IMR-90 (cell line): ENCODE data around the gene UBE3C. TPM values are rescaled to one million over a fixed set of nuclear protein-coding genes. Genes with fewer than 3 reads are reported as not detected.

Source experiments
- ATAC-seq: fragments of 200-7000 bp; cut with Tn5 transposase; 2 replicates; pipeline ENCODE4 v1.9.1; 2020; ENCODE audit warnings: low read depth, mild to moderate bottlenecking, moderate library complexity
- BruUV-seq: library from RNA; stranded (reverse); fragments of 400-500 nt; replicated peaks from 2 replicates; lab custom pipeline; 2021; lab: Mats Ljungman, UMichigan
- CTCF ChIA-PET: fragments of 300-600 bp; formaldehyde crosslinking; extraction: SDS; loops from one replicate; lab custom pipeline; 2021; ENCODE audit warnings: antibody characterized with exemption; lab: Yijun Ruan, JAX
- POLR2A ChIA-PET: fragments of 300-600 bp; sonication (Branson Sonifier 250); formaldehyde crosslinking; loops from one replicate; lab custom pipeline; 2022; ENCODE audit warnings: antibody characterized with exemption; ENCODE audit not compliant: unreplicated experiment; lab: Charles Lee
- DNase-seq: peaks from one replicate; pipeline ENCODE4 v3.0.0; 2013
- H2AFZ ChIP-seq: replicated peaks from 2 replicates; pipeline ENCODE3; 2013; ENCODE audit warnings: low read length, mild to moderate bottlenecking; ENCODE audit not compliant: poor library complexity
- H2AK5ac ChIP-seq: 2 replicates; pipeline ENCODE4 v1.6.1; 2013; ENCODE audit warnings: low read depth, low read length, inconsistent platforms
- H2AK9ac ChIP-seq: replicated peaks from 2 replicates; pipeline ENCODE3; 2013; ENCODE audit warnings: mild to moderate bottlenecking, low read depth, low read length, moderate library complexity; ENCODE audit not compliant: poor library complexity
- H2BK120ac ChIP-seq: 2 replicates; pipeline ENCODE4 v1.6.1; 2013; ENCODE audit warnings: low read depth, low read length, inconsistent platforms
- H2BK15ac ChIP-seq: 3 replicates; pipeline ENCODE4 v1.6.1; 2013; ENCODE audit warnings: low read depth, low read length, inconsistent platforms
- H2BK20ac ChIP-seq: 2 replicates; pipeline ENCODE4 v1.6.1; 2013; ENCODE audit warnings: low read depth, mild to moderate bottlenecking, inconsistent platforms, low read length, moderate library complexity
- H2BK5ac ChIP-seq: 2 replicates; pipeline ENCODE4 v1.6.1; 2013; ENCODE audit warnings: mild to moderate bottlenecking, low read depth, low read length, inconsistent platforms; ENCODE audit not compliant: poor library complexity, severe bottlenecking
- H3K14ac ChIP-seq: replicated peaks from 2 replicates; pipeline ENCODE4 v1.6.1; 2013; ENCODE audit warnings: low read depth, low read length, inconsistent platforms
- H3K18ac ChIP-seq: 2 replicates; pipeline ENCODE4 v1.6.1; 2013; ENCODE audit warnings: low read depth, low read length, control low read depth
- H3K23ac ChIP-seq: 2 replicates; pipeline ENCODE4 v1.6.1; 2013; ENCODE audit warnings: low read depth, low read length, inconsistent platforms
- H3K27ac ChIP-seq: 2 replicates; pipeline ENCODE4 v1.5.1; 2013; ENCODE audit warnings: mild to moderate bottlenecking, control low read depth, low read length; ENCODE audit not compliant: insufficient read depth
- H3K27me3 ChIP-seq: 2 replicates; pipeline ENCODE4 v1.6.1; 2013; ENCODE audit warnings: low read length; ENCODE audit not compliant: control insufficient read depth, insufficient read depth
- H3K36me3 ChIP-seq: 2 replicates; pipeline ENCODE4 v1.6.1; 2013; ENCODE audit warnings: low read length, mixed read lengths; ENCODE audit not compliant: control insufficient read depth, insufficient read depth
- H3K4ac ChIP-seq: 2 replicates; pipeline ENCODE4 v1.6.1; 2013; ENCODE audit warnings: low read depth, low read length, inconsistent platforms
- H3K4me1 ChIP-seq: 2 replicates; pipeline ENCODE4 v1.6.1; 2013; ENCODE audit warnings: low read length, mixed read lengths; ENCODE audit not compliant: control insufficient read depth, insufficient read depth
- H3K4me2 ChIP-seq: 2 replicates; pipeline ENCODE4 v1.6.1; 2013; ENCODE audit warnings: low read depth, mild to moderate bottlenecking, control low read depth, low read length, moderate library complexity
- H3K4me3 ChIP-seq: 2 replicates; pipeline ENCODE4 v1.5.1; 2013; ENCODE audit warnings: low read depth, mild to moderate bottlenecking, control low read depth, low read length, moderate library complexity; ENCODE audit not compliant: insufficient read depth
- H3K56ac ChIP-seq: 2 replicates; pipeline ENCODE4 v1.6.1; 2013; ENCODE audit warnings: low read length, inconsistent platforms; ENCODE audit not compliant: insufficient read depth; ENCODE audit errors: extremely low read depth
- H3K79me1 ChIP-seq, 2 experiments: 2 replicates each; pipeline ENCODE4 v1.6.1; 2013; ENCODE audit warnings: low read length in 2 of 2, inconsistent platforms in 1 of 2, low read depth in 1 of 2
- H3K9ac ChIP-seq: 2 replicates; pipeline ENCODE4 v1.6.1; 2013; ENCODE audit warnings: low read depth, low read length, control low read depth
- H3K9me1 ChIP-seq: 2 replicates; pipeline ENCODE4 v1.6.1; 2013; ENCODE audit warnings: low read length, inconsistent platforms; ENCODE audit not compliant: insufficient read depth
- H3K9me3 ChIP-seq: 2 replicates; pipeline ENCODE4 v1.6.1; 2013; ENCODE audit warnings: low read length; ENCODE audit not compliant: control insufficient read depth, insufficient read depth
- H4K20me1 ChIP-seq: 2 replicates; pipeline ENCODE4 v1.6.1; 2013; ENCODE audit warnings: low read length, inconsistent platforms; ENCODE audit not compliant: insufficient read depth
- H4K5ac ChIP-seq: 2 replicates; pipeline ENCODE4 v1.6.1; 2013; ENCODE audit warnings: mild to moderate bottlenecking, low read depth, low read length, control low read depth
- H4K8ac ChIP-seq, 2 experiments: 2 replicates each; pipeline ENCODE4 v1.6.1; 2013; ENCODE audit warnings: low read depth in 2 of 2, low read length in 2 of 2, control low read depth in 1 of 2, inconsistent platforms in 1 of 2
- H4K91ac ChIP-seq: 2 replicates; pipeline ENCODE4 v1.6.1; 2013; ENCODE audit warnings: low read depth, low read length, inconsistent platforms; ENCODE audit not compliant: insufficient read depth
- BHLHE40 ChIP-seq: fragments of 150-350 bp; IDR thresholded peaks from 2 replicates; pipeline ENCODE4 v1.6.1; 2016; ENCODE audit warnings: mild to moderate bottlenecking, low read depth, low read length
- CEBPB ChIP-seq: IDR thresholded peaks from 2 replicates; pipeline ENCODE4 v1.6.1; 2012; ENCODE audit warnings: low read depth, low read length, improper control_type of control experiment
- FOS ChIP-seq: fragments of 150-350 bp; IDR thresholded peaks from 2 replicates; pipeline ENCODE4 v1.6.1; 2016; ENCODE audit warnings: low read depth, low read length
- MAFK ChIP-seq: IDR thresholded peaks from 2 replicates; pipeline ENCODE4 v1.6.1; 2012; ENCODE audit warnings: low read depth, low read length, improper control_type of control experiment
- MAZ ChIP-seq: IDR thresholded peaks from 2 replicates; pipeline ENCODE4 v1.6.1; 2012; ENCODE audit warnings: low read depth, mild to moderate bottlenecking, low read length, improper control_type of control experiment, moderate library complexity, borderline replicate concordance
- MXI1 ChIP-seq: IDR thresholded peaks from 2 replicates; pipeline ENCODE4 v1.6.1; 2012; ENCODE audit warnings: low read depth, mild to moderate bottlenecking, low read length, moderate library complexity, borderline replicate concordance
- NFE2L2 ChIP-seq: fragments of 150-350 bp; IDR thresholded peaks from 2 replicates; pipeline ENCODE4 v1.6.1; 2016; ENCODE audit warnings: low read depth, mild to moderate bottlenecking, low read length
- POLR2A ChIP-seq: IDR thresholded peaks from 2 replicates; pipeline ENCODE4 v1.6.1; 2012; ENCODE audit warnings: mild to moderate bottlenecking, low read depth, low read length
- RAD21 ChIP-seq: IDR thresholded peaks from 2 replicates; pipeline ENCODE4 v1.6.1; 2012; ENCODE audit warnings: low read length, improper control_type of control experiment
- RCOR1 ChIP-seq: IDR thresholded peaks from 2 replicates; pipeline ENCODE4 v1.6.1; 2012; ENCODE audit warnings: mild to moderate bottlenecking, low read length, improper control_type of control experiment; ENCODE audit not compliant: insufficient replicate concordance
- RFX5 ChIP-seq: IDR thresholded peaks from 2 replicates; pipeline ENCODE4 v1.8.0; 2012; ENCODE audit warnings: low read depth, mild to moderate bottlenecking, low read length, moderate library complexity
- WGBS, 2 experiments: methylation state at CpG; one replicate each; pipeline versions ENCODE4 v1.1.5 to v1.1.7; 2013; ENCODE audit warnings: missing lambda C conversion rate in 2 of 2; ENCODE audit not compliant: insufficient read length in 1 of 2; ENCODE audit errors: extremely low coverage in 2 of 2; 5-methylcytosine and 5-hydroxymethylcytosine counted together
- dilution Hi-C: fragments of 300-500 bp; cut with HindIII; formaldehyde crosslinking; loops from one replicate; pipeline ENCODE4 v1.14.3; 2018; ENCODE audit warnings: low sequenced_read_pairs; ENCODE audit not compliant: unreplicated experiment
- in situ Hi-C: fragments of 300-500 bp; cut with MboI; formaldehyde crosslinking; loops from 3 replicates; pipeline ENCODE4 v1.14.3; 2019; ENCODE audit warnings: low sequenced_read_pairs, inconsistent platforms, mixed read lengths
- intact Hi-C: fragments of 100-400 bp; cut with micrococcal nuclease; formaldehyde crosslinking; loops from 2 replicates; pipeline ENCODE4 v1.10.0; 2022
- polyA plus RNA-seq, 3 experiments: library from polyadenylated mRNA; depleted of rRNA; stranded (reverse); fragments of >200 nt; gene quantifications; 2 replicates each; pipeline ENCODE4 v1.2.3, GENCODE V29; 2012; ENCODE audit warnings: low replicate concordance in 1 of 3
- total RNA-seq: library from RNA; depleted of rRNA; stranded (reverse); fragments of >200 nt; gene quantifications from 2 replicates; pipeline ENCODE4 v1.2.3, GENCODE V29; 2012
- TF ChIP-seq, protein P1 (sequence below): conservative IDR thresholded peaks from 2 replicates; pipeline ENCODE4 v1.5.1; 2012; ENCODE audit warnings: mild to moderate bottlenecking, low read depth, low read length, improper control_type of control experiment
- TF ChIP-seq, protein P2 (sequence below): fragments of 150-350 bp; IDR thresholded peaks from 2 replicates; pipeline ENCODE4 v1.6.1; 2017; ENCODE audit warnings: mild to moderate bottlenecking, antibody characterized with exemption, low read length, low read depth
- TF ChIP-seq, protein P3 (sequence below): fragments of 150-350 bp; IDR thresholded peaks from 2 replicates; pipeline ENCODE4 v1.6.1; 2016; ENCODE audit warnings: low read depth, mild to moderate bottlenecking, low read length, moderate library complexity, borderline replicate concordance

The UBE3C gene
- total and polyA plus RNA-seq, 2 of the 4 experiments (the other 2 are of a cell fraction), result 43.0 to 60.6 TPM

DNA sequence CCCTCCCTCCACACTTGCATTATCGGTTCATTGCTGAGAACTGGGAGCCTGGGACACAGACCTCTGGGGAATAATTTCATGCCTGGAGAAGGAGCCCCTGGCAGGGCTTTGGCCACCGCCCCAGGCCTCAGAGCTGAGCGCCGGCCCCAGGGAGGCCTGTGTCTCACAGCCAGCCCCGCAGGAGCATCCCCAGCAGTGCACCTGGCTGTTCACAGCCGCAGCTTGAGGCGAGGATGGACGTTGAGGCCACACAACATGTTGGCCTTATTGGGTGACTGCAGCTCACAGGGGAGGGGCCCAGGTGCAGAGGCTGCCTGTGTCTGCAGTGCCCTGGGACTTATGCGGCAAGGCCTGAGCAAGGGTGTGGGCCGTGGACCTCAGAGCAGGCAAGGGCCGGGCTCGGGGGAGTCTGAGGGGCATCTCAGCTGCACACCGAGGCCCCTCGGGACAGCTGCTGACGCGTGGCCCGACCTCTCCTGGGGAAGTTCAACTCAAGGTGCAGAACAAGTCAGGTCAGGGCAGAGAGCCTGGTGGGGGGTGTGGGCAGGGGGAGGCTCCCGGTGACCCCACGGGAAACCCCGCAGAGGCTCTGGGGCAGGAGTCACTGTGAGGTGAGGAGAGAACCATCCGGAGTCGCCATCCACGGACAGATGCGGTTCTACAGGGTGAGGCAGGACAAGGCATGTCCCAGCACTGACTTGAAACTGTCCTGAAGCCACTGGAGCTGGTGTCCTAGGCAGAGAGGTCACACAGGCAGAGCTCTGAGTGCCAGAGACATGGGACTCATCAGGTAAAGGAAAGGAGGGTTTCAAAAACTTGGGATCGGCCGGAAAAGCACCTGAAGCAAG, 13.1 kb upstream of the UBE3C start:
- intact Hi-C loops, result no loop called here
- POLR2A ChIA-PET, result no interaction called here
- Histone ChIP-seq H4K20me1 (no peaks in the 10 kb centered on the region), H3K27ac (no peak overlapping the region), H3K4me3 (no peak overlapping the region), H3K36me3 (no peaks in the 10 kb centered on the region), H2AK5ac (no peak overlapping the region), H2AFZ (peak overlapping the region; percentile 73), H3K23ac (no peak overlapping the region), H3K9ac (no peak overlapping the region), H3K56ac (no peak overlapping the region), H3K9me1 (no peaks in the 10 kb centered on the region), H4K8ac (peak overlapping the region in 1 of 2 experiments; percentile 50; a peak in 1 of 4 replicates), H3K14ac (no peak overlapping the region), H2AK9ac (peak overlapping the region; percentile 25), H2BK20ac (no peak overlapping the region), H2BK120ac (no peak overlapping the region), H3K27me3 (no peaks in the 10 kb centered on the region; the same call in 1 of the 2 replicates), H2BK5ac (no peak overlapping the region), H4K5ac (no peak overlapping the region; the same call in 1 of the 2 replicates), H3K9me3 (no peaks in the 10 kb centered on the region), H3K79me1 (no peaks in the 10 kb centered on the region), H3K4me2 (no peak overlapping the region), H2BK15ac (no peak overlapping the region), H3K4me1 (no peaks in the 10 kb centered on the region; the same call in 1 of the 2 replicates), H3K4ac (no peak overlapping the region), H4K91ac (no peak overlapping the region), H3K18ac (no peak overlapping the region)
- ATAC-seq (0 out of 2 replicates have a peak, but pooled peaks have one; percentile 17), DNase-seq (no peak)
- in situ Hi-C loops, result loop anchor here (25.0 kb wide), 2 partner anchors 163 to 488 kb away; partner anchors contain the start of gene RNF32
- WGBS, 2 experiments, result 75% methylated on average over 15 of the region's 26 CpGs; no CpG with 5 or more reads in 1 of the 2 experiments
- dilution Hi-C loops, result no loop called here
- CTCF ChIA-PET, result interaction anchor here (0.6 kb wide), 1 partner anchor 12 kb away, joined by 3 read pairs; no protein-coding TSS in a partner anchor
- BruUV-seq, result no TSS peak
- TF ChIP-seq MXI1 (no peak), RFX5 (no peak), RAD21 (no peak), BHLHE40 (no peak), POLR2A (no peak), RCOR1 (no peak), MAFK (no peak), NFE2L2 (no peak), FOS (no peak), MAZ (no peak), CEBPB (no peak)
- TF ChIP-seq, protein P1, sequence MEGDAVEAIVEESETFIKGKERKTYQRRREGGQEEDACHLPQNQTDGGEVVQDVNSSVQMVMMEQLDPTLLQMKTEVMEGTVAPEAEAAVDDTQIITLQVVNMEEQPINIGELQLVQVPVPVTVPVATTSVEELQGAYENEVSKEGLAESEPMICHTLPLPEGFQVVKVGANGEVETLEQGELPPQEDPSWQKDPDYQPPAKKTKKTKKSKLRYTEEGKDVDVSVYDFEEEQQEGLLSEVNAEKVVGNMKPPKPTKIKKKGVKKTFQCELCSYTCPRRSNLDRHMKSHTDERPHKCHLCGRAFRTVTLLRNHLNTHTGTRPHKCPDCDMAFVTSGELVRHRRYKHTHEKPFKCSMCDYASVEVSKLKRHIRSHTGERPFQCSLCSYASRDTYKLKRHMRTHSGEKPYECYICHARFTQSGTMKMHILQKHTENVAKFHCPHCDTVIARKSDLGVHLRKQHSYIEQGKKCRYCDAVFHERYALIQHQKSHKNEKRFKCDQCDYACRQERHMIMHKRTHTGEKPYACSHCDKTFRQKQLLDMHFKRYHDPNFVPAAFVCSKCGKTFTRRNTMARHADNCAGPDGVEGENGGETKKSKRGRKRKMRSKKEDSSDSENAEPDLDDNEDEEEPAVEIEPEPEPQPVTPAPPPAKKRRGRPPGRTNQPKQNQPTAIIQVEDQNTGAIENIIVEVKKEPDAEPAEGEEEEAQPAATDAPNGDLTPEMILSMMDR, result no peak
- TF ChIP-seq, protein P2, sequence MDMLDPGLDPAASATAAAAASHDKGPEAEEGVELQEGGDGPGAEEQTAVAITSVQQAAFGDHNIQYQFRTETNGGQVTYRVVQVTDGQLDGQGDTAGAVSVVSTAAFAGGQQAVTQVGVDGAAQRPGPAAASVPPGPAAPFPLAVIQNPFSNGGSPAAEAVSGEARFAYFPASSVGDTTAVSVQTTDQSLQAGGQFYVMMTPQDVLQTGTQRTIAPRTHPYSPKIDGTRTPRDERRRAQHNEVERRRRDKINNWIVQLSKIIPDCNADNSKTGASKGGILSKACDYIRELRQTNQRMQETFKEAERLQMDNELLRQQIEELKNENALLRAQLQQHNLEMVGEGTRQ, result no peak
- TF ChIP-seq, protein P3, sequence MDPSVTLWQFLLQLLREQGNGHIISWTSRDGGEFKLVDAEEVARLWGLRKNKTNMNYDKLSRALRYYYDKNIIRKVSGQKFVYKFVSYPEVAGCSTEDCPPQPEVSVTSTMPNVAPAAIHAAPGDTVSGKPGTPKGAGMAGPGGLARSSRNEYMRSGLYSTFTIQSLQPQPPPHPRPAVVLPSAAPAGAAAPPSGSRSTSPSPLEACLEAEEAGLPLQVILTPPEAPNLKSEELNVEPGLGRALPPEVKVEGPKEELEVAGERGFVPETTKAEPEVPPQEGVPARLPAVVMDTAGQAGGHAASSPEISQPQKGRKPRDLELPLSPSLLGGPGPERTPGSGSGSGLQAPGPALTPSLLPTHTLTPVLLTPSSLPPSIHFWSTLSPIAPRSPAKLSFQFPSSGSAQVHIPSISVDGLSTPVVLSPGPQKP, result no peak
